Colon (tissue), 2 donors: Measurements from ENCODE around the gene MEGF6.

ENCODE experiments used
- FAIRE-seq: peaks from 2 replicates; lab custom pipeline; 2012; peaks lifted over from hg19 to GRCh38; lab: Jason Lieb, UNC
- donor health status: control.
- donor health status: control.

MEGF6 gene

DNA sequence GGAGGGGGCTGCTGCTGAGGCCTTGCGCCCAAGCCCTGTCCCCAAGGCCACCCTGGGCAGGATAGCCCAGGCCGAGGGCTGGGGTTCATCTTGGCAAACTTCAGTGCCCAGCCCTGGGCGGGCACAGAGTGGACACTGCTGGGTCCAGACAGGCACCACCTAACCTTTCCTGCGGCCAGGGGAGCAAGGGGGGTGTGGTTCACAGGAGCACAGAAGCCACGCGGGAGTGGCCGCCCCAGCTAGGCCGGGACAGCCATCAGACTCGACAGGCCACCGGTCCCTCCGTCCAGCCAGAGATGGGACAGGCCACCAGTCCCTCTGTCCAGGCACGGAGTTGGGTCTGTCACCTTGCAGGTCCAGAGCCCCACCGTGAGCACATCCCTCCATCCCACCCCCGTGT lies 127.9 kb downstream of the MEGF6 start:
- no peak for FAIRE-seq

DNA sequence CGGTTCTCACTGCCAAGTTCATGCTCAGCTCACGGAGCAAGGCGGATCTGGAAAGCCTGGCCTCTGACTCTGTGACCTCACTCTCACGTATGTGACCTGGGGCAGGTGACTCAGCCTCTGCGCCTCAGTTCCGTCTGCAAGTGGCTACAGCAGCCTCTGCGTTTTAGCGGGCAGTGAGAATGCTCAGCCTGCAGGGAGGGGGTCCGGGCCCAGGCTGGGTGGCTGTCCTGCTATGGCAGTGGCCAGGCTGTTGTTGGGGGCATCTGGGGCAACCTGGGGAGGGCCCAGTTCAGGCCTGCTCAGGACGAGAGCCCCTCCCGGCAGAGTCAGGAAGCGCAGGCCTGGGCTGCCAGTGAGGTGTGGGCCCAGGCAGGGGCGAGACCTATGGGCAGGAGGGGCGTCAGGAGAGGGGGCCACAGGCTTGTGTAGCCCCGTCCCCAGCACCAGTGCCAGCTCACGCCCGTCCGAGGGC lies 128.9 kb downstream of the MEGF6 start:
- no peak for FAIRE-seq

DNA sequence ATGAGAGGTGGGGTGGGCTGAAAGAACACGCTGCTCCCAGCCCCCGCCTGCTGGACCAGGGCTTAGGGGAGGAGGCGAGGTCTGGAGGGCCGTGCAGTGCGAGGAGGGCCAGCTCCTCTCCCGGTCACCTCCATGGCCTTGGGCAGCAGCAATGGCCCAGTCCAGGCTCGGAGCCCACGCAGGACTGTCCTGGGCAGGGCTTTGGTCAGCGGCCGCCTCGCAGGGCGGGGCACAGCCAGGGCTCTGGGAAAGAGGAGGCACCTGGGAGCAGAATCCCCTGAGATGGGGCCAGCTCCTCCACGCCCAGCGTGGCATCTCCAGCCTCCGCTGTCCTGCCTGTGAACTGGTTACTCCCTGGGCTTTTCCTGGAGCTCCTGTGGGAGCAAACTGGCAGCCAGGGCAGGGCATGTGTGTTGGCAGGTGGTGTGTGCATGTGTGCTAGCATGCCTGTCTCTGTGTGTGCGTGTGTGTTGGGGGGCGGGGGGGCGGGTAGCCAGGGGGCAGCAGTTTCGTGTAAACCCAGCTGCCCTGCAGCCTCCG lies 129.4 kb downstream of the MEGF6 start:
- FAIRE-seq = no peak

DNA sequence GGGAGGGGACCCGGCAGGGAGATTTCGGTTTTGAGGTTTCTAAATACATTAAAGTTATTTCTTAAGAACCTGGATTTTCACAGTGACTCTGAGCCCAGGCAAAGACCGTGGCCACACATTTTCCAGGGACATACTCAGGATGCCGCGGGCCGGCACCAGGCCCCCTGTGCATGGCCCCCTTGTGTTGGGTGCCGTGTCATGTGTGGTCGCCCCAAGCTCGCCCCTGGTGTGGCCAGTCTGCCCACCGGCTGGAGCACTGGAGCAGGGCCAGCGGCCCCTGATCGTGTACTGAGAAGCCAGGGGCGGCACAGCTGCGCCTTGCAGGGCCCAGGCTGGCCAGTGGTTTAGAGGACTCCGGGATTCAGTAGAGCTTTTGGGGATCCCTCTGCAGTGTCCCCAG lies 130.3 kb downstream of the MEGF6 start:
- FAIRE-seq = no peak

DNA sequence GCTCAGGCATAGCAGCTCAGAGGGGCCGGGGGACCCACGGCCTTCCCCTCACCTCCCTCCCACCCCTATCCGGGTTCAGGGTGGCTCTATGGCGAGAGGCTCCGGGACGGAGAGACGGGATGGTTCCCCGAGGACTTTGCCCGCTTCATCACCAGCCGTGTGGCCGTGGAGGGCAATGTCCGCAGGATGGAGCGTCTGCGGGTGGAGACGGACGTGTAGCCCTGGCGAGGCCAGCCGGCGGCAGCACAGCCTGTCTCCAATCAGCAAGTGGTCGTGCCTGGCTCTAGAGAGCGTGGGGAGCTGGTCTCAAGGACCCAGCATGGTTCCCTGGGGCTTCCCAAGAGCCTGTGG lies 131.0 kb downstream of the MEGF6 start:
- no peak for FAIRE-seq

DNA sequence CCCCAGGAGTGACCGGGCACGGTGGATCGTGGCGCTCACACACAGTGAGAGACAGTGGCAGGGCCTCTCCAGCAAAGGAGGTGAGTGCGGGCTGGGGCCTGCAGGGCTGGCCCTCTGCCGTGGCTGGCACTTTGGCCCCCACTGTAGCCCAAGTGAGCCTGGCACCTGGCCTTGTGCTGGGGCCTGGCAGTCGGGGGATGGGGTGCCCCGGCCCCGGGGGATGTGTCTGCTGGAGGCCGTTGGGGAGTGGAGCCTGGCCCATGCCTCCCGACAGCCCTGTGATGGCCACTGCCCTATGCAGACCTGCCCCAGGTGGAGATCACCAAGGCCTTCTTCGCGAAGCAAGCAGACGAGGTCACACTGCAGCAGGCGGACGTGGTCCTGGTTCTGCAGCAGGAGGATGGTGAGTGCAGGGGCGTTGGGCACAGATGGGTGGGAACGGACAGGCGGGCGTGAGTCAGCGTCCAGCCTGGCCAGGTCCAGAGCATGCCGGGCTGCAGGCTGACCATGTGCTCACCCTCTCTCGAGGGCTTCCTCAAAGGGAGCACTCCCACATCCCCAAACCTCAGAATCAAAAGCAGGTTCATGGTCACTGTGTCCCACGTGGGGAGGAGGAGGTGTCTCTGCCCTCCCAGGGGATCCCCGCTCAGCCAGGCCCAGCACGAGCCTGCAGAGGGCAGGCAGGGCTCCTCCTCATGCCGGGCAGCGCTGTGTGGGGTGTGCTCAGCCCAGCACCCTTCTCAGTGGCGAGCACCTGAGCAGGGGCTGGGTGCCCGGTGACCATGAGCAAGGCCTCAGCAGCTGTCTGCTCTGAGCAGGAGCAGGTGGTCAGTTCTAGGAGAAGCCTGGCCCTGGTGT lies 131.6 kb downstream of the MEGF6 start:
- FAIRE-seq = no peak

DNA sequence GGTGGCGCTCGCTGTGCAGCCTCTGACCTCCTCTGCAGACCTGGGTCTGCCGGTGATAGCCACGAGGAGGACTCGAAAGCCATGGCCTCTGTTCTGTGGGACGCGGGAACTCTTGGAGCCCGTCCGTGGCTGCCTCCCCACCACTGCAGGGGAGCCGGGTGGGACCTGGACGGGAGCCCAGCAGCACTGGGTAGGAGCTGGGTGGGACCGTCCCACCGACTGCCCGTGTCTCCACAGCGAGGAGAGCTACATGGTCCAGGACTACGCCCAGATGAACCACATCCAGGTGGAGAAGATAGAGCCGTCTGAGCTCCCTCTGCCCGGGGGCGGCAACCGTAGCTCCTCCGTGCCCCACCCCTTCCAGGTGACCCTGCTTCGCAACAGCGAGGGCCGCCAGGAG lies 133.1 kb downstream of the MEGF6 start:
- FAIRE-seq = no peak

DNA sequence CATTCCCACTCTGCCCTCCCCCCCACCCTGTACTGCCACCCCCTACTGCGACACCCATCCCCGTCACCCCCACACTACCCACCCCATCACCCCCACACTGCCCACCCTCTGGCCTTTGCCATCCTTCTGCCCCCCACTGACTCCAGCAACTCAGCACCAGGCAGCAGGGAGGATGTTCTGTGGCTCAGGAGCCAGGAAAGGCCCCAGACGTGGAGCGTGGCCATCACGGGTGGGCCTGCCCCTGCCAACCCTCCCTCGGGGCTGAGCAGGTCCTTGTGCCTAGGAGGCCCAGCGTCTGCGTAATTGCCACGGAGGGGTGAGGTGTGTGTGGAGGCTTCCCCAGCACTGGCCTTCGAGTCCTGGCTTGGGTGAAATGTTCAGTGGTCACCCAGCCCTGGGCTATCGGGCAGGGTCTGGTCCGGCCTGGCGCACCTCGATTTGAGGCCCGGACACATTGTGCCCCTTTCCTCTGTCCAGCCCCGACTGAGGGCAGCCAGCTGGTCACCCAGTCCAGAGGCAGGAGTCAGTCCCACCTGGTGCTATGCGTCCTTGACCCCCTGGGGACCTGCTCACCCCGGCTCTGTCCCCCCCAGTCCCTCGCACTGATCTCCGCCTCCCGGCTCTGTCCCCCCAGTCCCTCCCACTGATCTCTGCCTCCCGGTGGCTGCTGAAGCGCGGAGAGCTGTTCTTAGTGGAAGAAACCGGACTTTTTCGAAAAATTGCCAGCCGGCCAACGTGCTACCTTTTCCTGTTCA lies 133.9 kb downstream of the MEGF6 start:
- FAIRE-seq = no peak

DNA sequence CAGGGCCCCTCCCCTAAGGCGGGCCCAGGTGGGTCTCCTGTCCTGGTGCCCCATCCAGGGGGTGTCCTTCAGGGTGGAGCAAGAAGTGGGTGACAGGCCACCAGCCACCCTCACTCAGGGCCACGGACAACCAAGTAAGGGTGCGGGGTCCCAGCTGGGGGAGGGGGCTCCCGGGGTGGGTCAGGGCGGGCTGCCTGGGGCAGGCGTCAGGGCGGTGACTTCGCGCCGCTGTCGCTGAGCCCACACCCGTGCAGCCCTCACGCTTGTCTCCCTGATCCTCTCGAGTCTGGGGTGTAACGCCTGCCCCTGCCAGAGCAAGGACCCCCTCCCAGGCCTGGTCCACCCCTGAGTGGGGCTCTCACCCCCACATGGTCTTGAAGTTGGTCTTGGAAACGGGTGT lies 134.6 kb downstream of the MEGF6 start:
- no peak for FAIRE-seq

DNA sequence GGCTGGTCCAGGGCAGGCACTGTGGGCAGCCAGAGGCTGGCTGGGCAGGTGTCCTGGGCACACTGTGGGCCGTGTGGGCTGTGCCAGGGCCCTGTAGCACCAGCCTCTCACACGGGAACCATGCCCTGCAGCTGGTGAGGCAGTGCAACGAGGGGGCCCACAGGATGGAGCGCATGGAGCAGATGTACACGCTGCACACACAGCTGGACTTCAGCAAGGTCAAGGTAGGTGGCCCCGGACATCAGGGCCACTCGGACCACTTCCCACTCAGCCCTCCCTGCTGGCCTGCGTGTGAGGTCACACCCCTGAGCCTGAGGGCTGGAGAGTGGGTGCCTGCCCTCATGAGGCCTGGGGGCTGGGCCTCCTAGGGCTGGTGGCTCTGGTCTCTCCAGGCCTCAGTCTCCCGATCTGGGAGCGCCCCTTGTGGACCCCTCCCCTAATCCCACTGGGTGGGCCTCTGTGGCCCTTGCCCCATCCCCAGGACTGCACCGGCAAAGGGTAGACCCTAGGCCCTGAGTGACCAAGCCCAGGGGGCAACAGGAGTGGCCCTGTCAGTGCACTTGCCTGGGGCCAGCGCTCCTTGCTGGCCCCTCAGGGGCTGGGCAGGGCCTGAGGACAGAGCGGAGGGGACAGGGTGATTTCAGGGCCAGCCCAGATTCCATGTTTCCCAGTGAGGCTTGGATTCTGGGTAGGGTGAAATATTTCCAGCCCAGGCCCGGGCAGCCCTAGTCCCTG lies 135.3 kb downstream of the MEGF6 start:
- FAIRE-seq = no peak

DNA sequence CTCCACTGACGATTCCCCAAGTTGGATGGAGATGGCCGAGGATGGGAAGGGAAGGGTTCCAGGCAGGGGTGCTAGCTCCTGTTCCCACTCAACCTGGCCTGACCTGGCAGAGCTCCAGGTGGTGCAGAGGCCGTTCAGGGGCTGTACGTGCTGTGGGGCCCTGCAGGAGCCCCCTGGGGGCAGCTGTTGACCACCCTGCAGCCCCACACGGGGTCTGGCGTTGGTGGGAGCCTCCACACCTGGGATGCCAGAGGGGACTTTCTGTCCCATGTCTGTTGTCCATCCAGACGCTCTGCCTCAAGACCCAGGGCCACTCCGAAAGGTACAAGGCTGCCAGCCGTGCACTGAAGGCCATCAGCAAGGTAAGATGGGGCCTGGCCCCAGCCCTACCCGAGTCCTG lies 136.9 kb downstream of the MEGF6 start:
- FAIRE-seq = no peak

DNA sequence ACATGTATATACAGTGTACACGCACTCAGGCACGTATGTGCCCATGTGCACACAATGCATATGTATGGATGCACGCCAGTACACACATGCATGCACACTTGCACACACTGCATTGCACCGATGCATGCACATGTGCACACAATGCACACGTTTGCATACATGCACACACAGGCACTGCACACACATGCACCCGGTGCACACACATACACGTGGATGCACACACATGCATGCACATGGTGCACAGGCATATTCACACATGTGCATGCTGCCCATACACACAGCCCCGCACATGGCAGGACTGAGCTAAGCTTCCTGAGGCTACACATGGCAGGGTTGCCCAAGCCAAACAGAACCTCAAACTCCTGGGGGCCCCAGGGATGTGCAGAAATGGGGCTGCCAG lies 137.3 kb downstream of the MEGF6 start:
- FAIRE-seq = no peak

DNA sequence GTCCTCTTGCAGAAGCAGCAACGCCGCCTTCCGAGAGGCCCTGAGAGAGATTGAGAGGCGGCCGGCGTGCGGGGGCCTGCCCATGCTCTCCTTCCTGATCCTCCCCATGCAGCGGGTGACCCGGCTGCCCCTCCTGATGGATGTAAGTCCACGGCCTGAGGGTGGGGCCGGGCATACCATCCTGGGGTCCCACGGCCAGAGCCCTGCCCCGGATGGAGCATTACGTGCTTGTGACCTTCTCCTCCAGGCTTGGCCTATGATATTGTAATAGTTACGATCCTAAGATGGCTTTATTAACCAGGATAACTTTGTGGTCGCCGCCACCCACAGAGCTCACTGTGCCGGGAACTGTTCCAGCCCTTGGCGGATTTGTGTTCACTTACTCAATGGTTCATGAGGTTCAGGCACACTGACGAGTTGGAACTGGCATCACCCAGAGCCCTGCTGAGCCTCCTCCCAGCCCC lies 137.9 kb downstream of the MEGF6 start:
- FAIRE-seq = no peak

DNA sequence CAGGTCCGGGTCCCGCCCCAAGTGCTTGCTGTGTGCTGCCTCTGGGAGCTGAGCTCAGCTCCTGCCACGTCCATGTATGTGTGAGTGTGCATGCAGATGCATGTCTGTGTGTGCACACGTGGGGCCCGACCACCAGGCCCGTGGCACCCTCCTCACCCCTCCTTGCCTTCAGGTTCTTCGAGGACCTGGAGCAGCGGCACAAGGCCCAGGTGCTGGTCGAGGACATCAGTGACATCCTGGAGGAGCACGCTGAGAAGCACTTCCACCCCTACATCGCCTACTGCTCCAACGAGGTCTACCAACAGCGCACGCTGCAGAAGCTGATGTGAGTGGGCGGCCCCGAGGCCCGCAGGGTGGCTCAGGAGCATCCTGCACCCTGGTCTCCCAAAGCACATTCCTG lies 138.4 kb downstream of the MEGF6 start:
- FAIRE-seq = no peak

DNA sequence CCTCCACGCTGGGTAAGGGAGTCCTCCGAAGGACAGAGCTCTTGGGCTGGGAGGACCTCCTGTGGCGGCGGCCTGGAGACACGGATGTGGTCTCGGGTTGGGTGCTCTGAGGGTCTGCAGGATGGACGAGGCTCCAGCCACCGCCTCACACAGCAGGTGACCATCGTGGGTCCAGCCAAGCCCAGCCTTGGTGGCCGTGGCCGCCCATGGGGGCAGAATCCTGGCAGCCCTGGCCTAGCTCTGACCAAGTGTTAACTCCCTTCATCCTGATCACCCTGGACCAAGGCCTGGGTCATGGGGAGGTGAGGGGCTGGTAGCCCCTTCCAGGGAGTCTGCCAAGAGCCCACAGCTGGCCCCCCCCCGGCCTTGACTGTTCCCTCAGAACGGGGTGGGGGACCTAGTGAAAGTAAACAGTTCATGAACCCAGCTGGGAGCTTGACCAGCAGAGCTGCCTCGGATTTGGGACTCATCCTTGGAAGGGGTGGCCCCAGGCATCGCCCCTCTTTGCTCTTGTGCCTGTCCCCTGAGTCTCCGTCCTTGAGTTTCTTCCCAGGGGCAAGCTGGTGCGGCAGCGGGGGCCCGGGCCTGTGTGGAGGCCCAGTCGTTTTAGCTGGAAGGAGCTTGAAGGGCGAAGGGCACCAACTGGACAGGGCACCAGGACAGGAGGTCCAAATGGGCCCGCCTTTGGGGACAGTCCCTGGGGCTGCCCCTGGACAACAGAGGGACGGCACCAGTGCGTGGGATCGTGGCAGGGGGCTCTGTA lies 139.0 kb downstream of the MEGF6 start:
- FAIRE-seq = no peak

DNA sequence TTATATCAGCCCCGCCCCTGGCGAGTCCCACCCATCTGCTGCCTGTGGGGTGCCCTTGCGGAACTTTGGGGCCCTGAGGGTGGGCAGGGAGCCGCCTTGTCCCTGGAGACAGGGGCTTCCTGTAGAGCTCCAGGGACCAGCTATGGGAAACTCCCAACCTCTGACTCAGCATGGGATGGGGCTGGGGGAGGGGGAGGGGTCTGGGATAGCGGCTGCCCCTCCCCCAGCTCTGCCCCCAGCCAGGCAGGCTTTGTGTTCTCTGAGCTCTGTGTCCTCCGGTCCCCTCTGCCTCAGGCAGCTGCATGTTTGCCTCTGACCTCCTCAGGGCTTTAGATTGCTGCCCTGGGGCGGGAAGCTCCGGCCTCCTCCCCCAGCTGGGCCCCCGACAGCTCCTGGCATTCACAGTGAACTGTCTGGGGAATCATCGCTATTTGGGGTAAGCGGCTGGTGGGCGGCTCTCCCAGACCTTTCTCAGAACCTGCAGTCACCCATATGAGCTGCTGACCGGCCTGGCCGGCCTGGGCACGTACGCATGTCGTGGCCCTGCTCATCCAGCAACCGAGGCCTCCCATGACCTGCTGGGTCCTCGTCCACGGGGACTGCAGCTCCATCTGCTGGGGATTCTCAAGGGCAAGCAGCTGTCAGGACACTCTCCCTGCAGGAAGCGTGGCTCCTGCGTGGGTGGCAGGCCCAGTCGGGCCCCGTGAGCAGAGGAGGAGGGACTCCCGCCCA lies 139.8 kb downstream of the MEGF6 start:
- FAIRE-seq = no peak

DNA sequence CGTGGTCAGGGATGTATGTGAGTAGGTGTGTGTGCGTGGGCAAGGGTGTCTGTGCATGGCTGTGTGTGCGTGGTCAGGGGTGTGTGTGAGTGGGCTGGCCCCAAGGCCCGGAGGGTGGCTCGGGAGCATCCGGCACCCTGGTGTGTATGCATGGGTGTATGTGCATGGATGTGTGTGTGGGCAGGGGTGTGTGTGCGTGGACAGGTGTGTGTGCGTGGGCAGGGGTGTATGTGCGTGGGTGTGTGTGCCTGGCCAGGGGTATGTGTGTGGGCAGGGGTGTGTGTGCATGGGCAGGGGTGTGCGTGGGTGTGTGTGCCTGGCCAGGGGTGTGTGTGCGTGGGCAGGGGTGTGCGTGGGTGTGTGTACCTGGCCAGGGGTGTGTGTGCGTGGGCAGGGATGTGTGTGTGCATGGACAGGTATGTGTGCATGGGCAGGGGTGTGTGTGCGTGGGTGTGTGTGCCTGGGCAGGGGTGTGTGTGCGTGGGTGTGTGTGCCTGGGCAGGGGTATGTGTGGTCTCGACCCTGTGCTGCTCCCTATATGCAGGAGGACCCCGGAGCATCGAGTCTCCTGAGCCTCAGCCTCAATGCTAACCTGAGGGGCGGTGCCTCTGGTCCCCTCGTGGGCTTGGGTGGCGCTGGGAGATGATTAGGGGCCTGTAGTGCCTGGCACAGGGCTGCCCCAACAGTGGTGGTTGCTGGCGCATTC lies 140.5 kb downstream of the MEGF6 start:
- FAIRE-seq = no peak

DNA sequence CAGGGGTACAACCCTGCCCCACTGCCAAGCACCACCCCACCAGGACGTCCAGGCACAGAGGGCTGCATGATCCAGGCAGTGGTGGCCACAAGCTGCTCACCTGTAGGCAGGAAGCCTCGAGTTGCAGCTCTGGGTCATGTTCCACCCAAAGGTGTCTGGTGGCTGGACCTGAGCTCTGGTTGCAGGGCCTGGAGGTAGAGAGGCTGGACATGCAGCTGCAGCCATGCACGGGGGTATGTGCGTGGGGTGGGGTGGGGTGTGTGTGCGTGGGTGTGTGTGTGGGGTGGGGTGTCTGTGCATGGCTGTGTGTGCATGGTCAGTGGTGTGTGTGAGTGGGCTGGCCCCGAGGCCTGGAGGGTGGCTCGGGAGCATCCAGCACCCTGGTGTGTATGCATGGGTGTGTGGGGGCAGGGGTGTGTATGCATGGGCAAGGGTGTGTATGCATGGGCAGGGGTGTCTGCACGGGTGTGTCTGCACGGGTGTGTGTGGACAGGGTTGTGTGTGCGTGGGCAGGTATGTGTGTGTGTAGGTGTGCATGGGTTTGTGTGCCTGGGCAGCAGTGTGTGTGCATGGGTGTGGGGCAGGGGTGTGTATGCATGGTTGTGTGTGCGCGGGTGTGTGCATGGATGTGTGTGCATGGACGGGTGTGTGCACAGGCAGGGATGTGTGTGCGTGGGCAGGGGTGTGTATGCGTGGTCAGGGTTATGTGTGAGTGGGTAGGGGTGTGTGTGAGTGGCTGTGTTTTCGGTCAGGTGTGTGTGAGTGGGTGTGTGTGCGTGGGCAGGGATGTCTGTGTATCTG lies 141.3 kb downstream of the MEGF6 start:
- no peak for FAIRE-seq

DNA sequence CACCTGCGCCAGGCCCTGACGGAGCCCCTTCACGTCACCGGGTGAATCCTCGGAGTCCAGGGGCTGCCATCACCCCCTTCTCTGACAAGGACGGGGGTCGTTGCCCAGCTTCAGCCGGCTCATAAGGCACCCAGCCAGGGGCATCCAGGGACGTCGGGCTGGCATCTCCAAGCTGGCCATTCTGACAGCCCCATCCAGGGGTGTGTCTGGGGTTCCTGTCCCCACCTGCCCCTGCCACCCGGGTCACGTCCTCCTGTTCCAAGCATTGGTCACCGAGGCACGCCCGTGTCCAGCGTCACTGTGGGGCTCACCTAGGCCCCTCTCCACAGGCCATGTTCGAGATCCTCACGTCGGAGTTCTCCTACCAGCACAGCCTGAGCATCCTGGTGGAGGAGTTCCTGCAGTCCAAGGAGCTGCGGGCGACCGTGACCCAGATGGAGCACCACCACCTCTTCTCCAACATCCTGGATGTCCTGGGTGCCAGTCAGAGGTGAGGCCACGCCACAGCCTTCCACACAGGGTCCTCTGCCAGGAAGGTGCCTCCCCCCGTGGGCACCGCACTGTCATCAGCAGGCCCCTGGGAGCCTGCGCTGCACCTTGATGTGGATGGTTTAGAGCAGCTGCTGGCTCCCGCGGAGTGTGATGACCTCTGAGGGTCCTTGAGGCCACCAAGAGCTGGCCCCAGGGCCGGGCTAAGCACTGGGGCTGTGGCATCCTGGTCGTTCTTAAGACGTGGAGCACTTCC lies 142.0 kb downstream of the MEGF6 start:
- no peak for FAIRE-seq
